CD4-positive, alpha-beta memory T cell (primary cell): Measurements from ENCODE around the gene ZNF592. TPM values are rescaled to one million over a fixed set of nuclear protein-coding genes. Genes with fewer than 3 reads are reported as not detected.

Experiments
- CTCF ChIA-PET: fragments of 350-600 bp; sonication (Branson Sonifier 250); formaldehyde crosslinking; loops from one replicate; lab custom pipeline; 2021; ENCODE audit warnings: inconsistent platforms; ENCODE audit not compliant: partially characterized antibody; lab: Charles Lee
- POLR2A ChIA-PET: fragments of 350-600 bp; sonication (Branson Sonifier 250); formaldehyde crosslinking; loops from one replicate; lab custom pipeline; 2021; ENCODE audit not compliant: partially characterized antibody; lab: Charles Lee
- DNase-seq, 5 donors: peaks; one replicate each; pipeline versions ENCODE4 v3.0.0 to v3.0.0-alpha.2; 2020 to 2022; ENCODE audit warnings: mixed read lengths in 1 of 5
- H3K27ac ChIP-seq: one replicate; pipeline ENCODE4 v1.7.0; 2013; ENCODE audit warnings: low read depth, low read length
- H3K27me3 ChIP-seq: 2 replicates; pipeline ENCODE4 v1.7.0; 2013; ENCODE audit warnings: mild to moderate bottlenecking, low read length, moderate library complexity; ENCODE audit not compliant: insufficient read depth
- H3K36me3 ChIP-seq: 2 replicates; pipeline ENCODE4 v1.7.0; 2013; ENCODE audit warnings: mild to moderate bottlenecking, low read length, moderate library complexity; ENCODE audit not compliant: insufficient read depth
- H3K4me1 ChIP-seq: 2 replicates; pipeline ENCODE4 v1.7.0; 2013; ENCODE audit warnings: mild to moderate bottlenecking, low read length, moderate library complexity; ENCODE audit not compliant: insufficient read depth
- H3K4me3 ChIP-seq, 2 donors: one replicate each; pipeline ENCODE4 v1.7.0; 2013; ENCODE audit warnings: low read length in 2 of 2, mild to moderate bottlenecking in 1 of 2
- H3K9me3 ChIP-seq, 2 donors: one replicate each; pipeline ENCODE4 v1.7.0; 2013; ENCODE audit warnings: low read length in 2 of 2, control low read depth in 1 of 2; ENCODE audit not compliant: control insufficient read depth in 1 of 2
- H3K27ac Mint-ChIP-seq, 7 donors: one replicate each; pipeline ENCODE4 v1.8.0; 2020 to 2021; ENCODE audit warnings: mixed read lengths in 7 of 7, mild to moderate bottlenecking in 6 of 7, inconsistent platforms in 3 of 7, moderate library complexity in 3 of 7
- H3K27me3 Mint-ChIP-seq, 2 donors: one replicate each; pipeline ENCODE4 v1.8.0; 2020 to 2021; ENCODE audit warnings: mixed read lengths in 2 of 2
- H3K36me3 Mint-ChIP-seq, 2 donors: one replicate each; pipeline ENCODE4 v1.8.0; 2020 to 2021; ENCODE audit warnings: mixed read lengths in 2 of 2, inconsistent platforms in 1 of 2, mild to moderate bottlenecking in 1 of 2
- H3K4me1 Mint-ChIP-seq, 4 donors: one replicate each; pipeline ENCODE4 v1.8.0; 2020 to 2021; ENCODE audit warnings: mixed read lengths in 4 of 4, mild to moderate bottlenecking in 1 of 4
- H3K4me3 Mint-ChIP-seq, 8 donors: one replicate each; pipeline ENCODE4 v1.8.0; 2020 to 2021; ENCODE audit warnings: mixed read lengths in 8 of 8, mild to moderate bottlenecking in 7 of 8, moderate library complexity in 6 of 8, inconsistent platforms in 3 of 8
- H3K9me3 Mint-ChIP-seq, 8 donors: one replicate each; pipeline ENCODE4 v1.8.0; 2020 to 2021; ENCODE audit warnings: mixed read lengths in 8 of 8, mild to moderate bottlenecking in 5 of 8, inconsistent platforms in 3 of 8, moderate library complexity in 1 of 8
- intact Hi-C: fragments of 100-400 bp; cut with micrococcal nuclease; formaldehyde crosslinking; loops from one replicate; pipeline ENCODE4 v1.15.1; 2023
- polyA plus RNA-seq, 2 donors: library from polyadenylated mRNA; unstranded; fragments of 300-500 nt; fragmentation: Illumina TruSeq; gene quantifications; one replicate each; pipeline ENCODE4 v1.2.3, GENCODE V29; 2021
- total RNA-seq, 2 experiments: library from RNA; stranded (reverse); gene quantifications; one replicate each; pipeline ENCODE4 v1.2.3, GENCODE V29; 2021

Gene ZNF592
- total and polyA plus RNA-seq, 4 experiments from 2014 or later = 1.7 to 42.6 (median 27.1) TPM

DNA sequence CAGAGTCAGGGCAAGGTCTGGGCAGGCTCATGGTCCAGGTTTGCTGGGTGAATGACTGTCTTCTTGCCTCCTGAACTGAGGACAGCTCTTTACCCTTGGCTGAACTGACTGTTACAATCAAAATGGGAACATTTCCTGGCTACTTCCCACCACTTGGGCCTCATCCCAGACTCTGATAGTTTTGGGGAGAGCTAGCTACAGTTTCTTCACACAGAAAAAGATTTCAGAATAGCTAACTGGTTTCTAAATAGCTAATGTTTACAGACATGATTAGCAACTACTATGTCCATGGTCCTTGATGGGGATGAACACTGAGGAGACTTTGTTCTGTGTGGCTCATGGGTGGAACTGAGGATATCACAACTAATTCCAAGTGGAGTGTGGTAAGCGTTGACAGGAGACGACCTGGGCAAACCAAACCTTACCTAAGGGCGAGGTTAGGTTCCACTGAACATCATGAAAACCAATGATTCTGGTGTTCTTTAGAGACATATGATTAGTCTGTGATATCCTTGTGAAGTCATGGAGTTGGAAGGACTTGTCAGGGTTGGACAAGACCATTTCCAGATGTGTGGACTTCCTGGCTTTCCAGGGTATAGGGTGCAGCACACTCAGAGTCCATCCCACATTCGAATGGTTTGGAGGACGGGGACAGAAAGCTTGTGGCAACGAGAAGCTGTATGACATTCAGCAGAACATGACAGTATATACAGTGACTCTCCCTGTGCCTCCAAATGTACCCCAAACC lies 76.0 kb downstream of the ZNF592 start:
- intact Hi-C loops = no loop called here
- CTCF ChIA-PET = no interaction called here
- H3K27me3 Mint-ChIP-seq = no peaks in the 10 kb centered on the region

DNA sequence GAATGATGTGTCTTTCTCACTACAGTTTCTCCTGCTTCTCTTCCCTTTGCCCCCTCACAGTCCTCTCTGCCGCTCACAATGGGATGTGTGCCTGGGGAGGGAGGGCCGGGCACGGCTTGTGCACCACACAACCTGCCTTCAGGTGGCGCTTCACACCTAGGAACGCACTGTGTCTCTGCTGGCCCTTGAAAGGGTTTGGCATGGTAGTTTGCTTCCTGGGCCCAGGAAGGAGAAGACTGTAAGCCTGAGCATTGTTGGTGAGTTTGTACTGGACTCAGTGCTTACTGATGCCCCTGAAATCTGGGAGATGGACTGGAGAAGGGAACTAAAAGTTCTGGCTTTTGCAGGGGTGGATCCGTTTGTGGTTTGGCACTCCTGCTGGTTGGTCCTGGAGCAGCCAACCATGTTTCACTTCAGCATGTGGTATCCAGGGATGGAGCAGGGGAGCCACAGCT lies 78.0 kb downstream of the ZNF592 start:
- Mint-ChIP-seq H3K27ac (no peak overlapping the region), H3K4me3 (no peak overlapping the region), H3K27me3 (no peaks in the 10 kb centered on the region), H3K4me1 (no peaks in the 10 kb centered on the region), H3K36me3 (no peaks in the 10 kb centered on the region), H3K9me3 (no peaks in the 10 kb centered on the region)
- POLR2A ChIA-PET = no interaction called here
- Histone ChIP-seq H3K36me3 (no peaks in the 10 kb centered on the region), H3K27ac (no peak overlapping the region), H3K9me3 (no peaks in the 10 kb centered on the region), H3K4me1 (no peaks in the 10 kb centered on the region), H3K4me3 (no peak overlapping the region), H3K27me3 (no peaks in the 10 kb centered on the region)
- intact Hi-C loops = no loop called here
- CTCF ChIA-PET = no interaction called here
- no peak for DNase-seq

More for the DNA sequence above, 76.0 kb downstream of the ZNF592 start:
- POLR2A ChIA-PET = interaction anchor here (0.6 kb wide), 1 partner anchor 51 kb away, joined by 3 read pairs; no protein-coding TSS in a partner anchor
- Mint-ChIP-seq H3K4me1 (no peaks in the 10 kb centered on the region), H3K27ac (no peak overlapping the region), H3K9me3 (no peaks in the 10 kb centered on the region), H3K4me3 (no peak overlapping the region), H3K36me3 (no peaks in the 10 kb centered on the region)
- H3K4me1 ChIP-seq = no peaks in the 10 kb centered on the region
- H3K9me3 ChIP-seq = no peaks in the 10 kb centered on the region
- H3K27me3 ChIP-seq = no peaks in the 10 kb centered on the region
- no peak overlapping the region for H3K4me3 ChIP-seq
- H3K36me3 ChIP-seq = no peaks in the 10 kb centered on the region
- no peak for DNase-seq
- no peak overlapping the region for H3K27ac ChIP-seq

GRCh38 chr15:84827246-84827645 lies 78.9 kb downstream of the ZNF592 start:
- Mint-ChIP-seq H3K4me1 (no peaks in the 10 kb centered on the region), H3K36me3 (no peaks in the 10 kb centered on the region), H3K9me3 (no peaks in the 10 kb centered on the region), H3K4me3 (no peak overlapping the region), H3K27me3 (peaks cover 0 to 2% of the 10 kb centered on the region in 2 donors), H3K27ac (no peak overlapping the region)
- Histone ChIP-seq H3K27me3 (no peaks in the 10 kb centered on the region), H3K27ac (no peak overlapping the region), H3K9me3 (no peaks in the 10 kb centered on the region), H3K4me3 (no peak overlapping the region), H3K4me1 (no peaks in the 10 kb centered on the region), H3K36me3 (no peaks in the 10 kb centered on the region)
- no peak for DNase-seq
- ChIA-PET POLR2A (interaction anchor here (0.6 kb wide), 1 partner anchor 49 kb away, joined by 3 read pairs; no protein-coding TSS in a partner anchor), CTCF (no interaction called here)
- intact Hi-C loops = no loop called here

- Histone ChIP-seq H3K27ac (no peak overlapping the region), H3K9me3 (no peaks in the 10 kb centered on the region), H3K4me1 (no peaks in the 10 kb centered on the region), H3K27me3 (no peaks in the 10 kb centered on the region), H3K4me3 (no peak overlapping the region), H3K36me3 (no peaks in the 10 kb centered on the region)
- Mint-ChIP-seq H3K27ac (no peak overlapping the region), H3K36me3 (no peaks in the 10 kb centered on the region), H3K4me3 (peak overlapping the region in 1 of 8 donors; percentile 55), H3K4me1 (no peaks in the 10 kb centered on the region), H3K27me3 (peaks cover 0 to 2% of the 10 kb centered on the region in 2 donors), H3K9me3 (no peaks in the 10 kb centered on the region)
- POLR2A ChIA-PET = no interaction called here
- DNase-seq = no peak
- intact Hi-C loops = no loop called here
- CTCF ChIA-PET = interaction anchor here (1.2 kb wide), 1 partner anchor 13 kb away, joined by 3 read pairs; no protein-coding TSS in a partner anchor
These were observed 79.9 kb downstream of the ZNF592 start for GRCh38 chr15:84828086-84828908.

DNA sequence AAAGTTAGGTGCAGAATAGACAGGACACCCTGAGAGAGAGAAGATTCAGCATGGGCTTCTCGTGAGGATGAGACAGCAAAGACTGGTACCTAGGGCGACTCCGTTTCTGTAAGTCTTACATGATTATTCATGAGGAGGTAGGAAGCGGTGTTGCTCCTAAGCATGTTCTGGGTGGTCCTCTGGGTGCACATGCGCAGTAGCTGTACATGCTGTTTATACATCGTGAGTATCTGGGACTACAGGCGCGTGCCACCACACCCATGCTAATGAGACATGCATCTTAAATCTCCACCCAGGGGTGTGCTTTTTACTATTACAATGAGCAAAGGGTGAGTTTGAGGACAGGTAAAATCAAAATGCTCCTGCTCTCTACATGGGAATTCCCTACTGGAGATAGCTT lies 81.0 kb downstream of the ZNF592 start:
- Mint-ChIP-seq H3K9me3 (no peaks in the 10 kb centered on the region), H3K4me3 (no peak overlapping the region), H3K36me3 (no peaks in the 10 kb centered on the region), H3K27me3 (peaks cover 0 to 2% of the 10 kb centered on the region in 2 donors), H3K4me1 (no peaks in the 10 kb centered on the region), H3K27ac (no peak overlapping the region)
- Histone ChIP-seq H3K27ac (no peak overlapping the region), H3K36me3 (no peaks in the 10 kb centered on the region), H3K9me3 (no peaks in the 10 kb centered on the region), H3K27me3 (no peaks in the 10 kb centered on the region), H3K4me1 (no peaks in the 10 kb centered on the region), H3K4me3 (no peak overlapping the region)
- ChIA-PET CTCF (no interaction called here), POLR2A (no interaction called here)
- intact Hi-C loops = no loop called here
- no peak for DNase-seq

- no peaks in the 10 kb centered on the region for H3K36me3 ChIP-seq
- Mint-ChIP-seq H3K9me3 (no peaks in the 10 kb centered on the region), H3K27me3 (peaks cover 0 to 2% of the 10 kb centered on the region in 2 donors), H3K27ac (no peak overlapping the region), H3K36me3 (no peaks in the 10 kb centered on the region), H3K4me3 (no peak overlapping the region), H3K4me1 (no peaks in the 10 kb centered on the region)
- ChIA-PET CTCF (no interaction called here), POLR2A (no interaction called here)
- intact Hi-C loops = no loop called here
- no peaks in the 10 kb centered on the region for H3K27me3 ChIP-seq
- H3K4me1 ChIP-seq = no peaks in the 10 kb centered on the region
- no peak overlapping the region for H3K4me3 ChIP-seq
- H3K27ac ChIP-seq = no peak overlapping the region
- H3K9me3 ChIP-seq = no peaks in the 10 kb centered on the region
- no peak for DNase-seq
These were observed 81.6 kb downstream of the ZNF592 start for GRCh38 chr15:84830036-84830435.

- ChIA-PET CTCF (interaction anchor here (0.6 kb wide), 1 partner anchor 167 kb away, joined by 3 read pairs; no protein-coding TSS in a partner anchor), POLR2A (no interaction called here)
- no peaks in the 10 kb centered on the region for H3K9me3 ChIP-seq
- DNase-seq = no peak
- no peaks in the 10 kb centered on the region for H3K4me1 ChIP-seq
- no peaks in the 10 kb centered on the region for H3K9me3 Mint-ChIP-seq
- no peaks in the 10 kb centered on the region for H3K36me3 ChIP-seq
- H3K4me1 Mint-ChIP-seq = no peaks in the 10 kb centered on the region
- H3K4me3 Mint-ChIP-seq = no peak overlapping the region
- no peak overlapping the region for H3K4me3 ChIP-seq
- H3K27ac ChIP-seq = no peak overlapping the region
- H3K27me3 ChIP-seq = no peaks in the 10 kb centered on the region
- H3K27me3 Mint-ChIP-seq = peaks cover 0 to 5% of the 10 kb centered on the region in 2 donors
- H3K27ac Mint-ChIP-seq = no peak overlapping the region
- H3K36me3 Mint-ChIP-seq = no peaks in the 10 kb centered on the region
- intact Hi-C loops = no loop called here
These were observed 82.6 kb downstream of the ZNF592 start for GRCh38 chr15:84831028-84831427.
